Measurements from ENCODE around the gene PHF5A. TPM values are rescaled to one million over a fixed set of nuclear protein-coding genes. Genes with fewer than 3 reads are reported as not detected.
"Not testable (repeated sequence)": the region's sequence is repeated elsewhere in the genome, so short reads cannot be mapped to it uniquely, and the experiment has no call there.

Gene PHF5A
- total and polyA plus RNA-seq, 7 experiments from 2014 or later: 22.4 to 63.9 (median 31.8) TPM

- Histone ChIP-seq H3K4me3 (ENCODE audit: low read length) (no peak overlapping the region), H3K27ac (ENCODE audit: low read depth, low read length) (no peak overlapping the region), H3K9me3 (ENCODE audit: control insufficient read depth in 2 of 3, low read length in 3 of 3) (no peaks in the 10 kb centered on the region), H3K27me3 (ENCODE audit: control insufficient read depth in 2 of 2, insufficient read depth in 2 of 2, low read length in 2 of 2) (no peaks in the 10 kb centered on the region), H3K4me1 (ENCODE audit: control insufficient read depth in 2 of 2, insufficient read depth in 2 of 2, low read length in 2 of 2) (no peaks in the 10 kb centered on the region), H3K36me3 (ENCODE audit: control insufficient read depth in 2 of 3, insufficient read depth in 3 of 3, low read length in 3 of 3) (peaks cover 0 to 40% (median 12%) of the 10 kb centered on the region in 3 experiments)
- ATAC-seq (no peak), DNase-seq (no peak)
- H3K27ac Mint-ChIP-seq: peak overlapping the region in 4 of 9 donors; percentile 26 to 85 (median 40)
- ChIA-PET CTCF (interaction anchor here (1.1 to 1.3 kb wide), 2 partner anchors 26 to 33 kb away, joined by 3 read pairs; no protein-coding TSS in a partner anchor), POLR2A (interaction anchor here (1.4 to 2.2 kb wide), 3 partner anchors 10 to 32 kb away, joined by 7 to 14 read pairs (median 10); partner anchors contain the start of genes ACO2, PHF5A and TOB2)
- H3K27me3 Mint-ChIP-seq: no peaks in the 10 kb centered on the region
- peaks cover 0 to 17% (median 10%) of the 10 kb centered on the region in 7 donors for H3K4me1 Mint-ChIP-seq
- H3K9me3 Mint-ChIP-seq: no peaks in the 10 kb centered on the region
- intact Hi-C loops (cut with micrococcal nuclease): no loop called here
- H3K36me3 Mint-ChIP-seq: peaks cover 1 to 11% (median 9%) of the 10 kb centered on the region in 5 donors
- peak overlapping the region in 1 of 10 donors; percentile 3 for H3K4me3 Mint-ChIP-seq
These were observed 32.0 kb downstream of the PHF5A start for GRCh38 chr22:41436322-41437113.

GRCh38 chr22:41435560-41435959, 32.9 kb downstream of the PHF5A start:
- Mint-ChIP-seq H3K9me3 (no peaks in the 10 kb centered on the region), H3K4me1 (peaks cover 0 to 22% (median 11%) of the 10 kb centered on the region in 7 donors), H3K36me3 (peaks cover 5 to 16% (median 14%) of the 10 kb centered on the region in 5 donors), H3K27me3 (no peaks in the 10 kb centered on the region), H3K4me3 (no peak overlapping the region), H3K27ac (peak overlapping the region in 4 of 9 donors; percentile 8 to 59 (median 48))
- DNase-seq (no peak), ATAC-seq (no peak)
- no peaks in the 10 kb centered on the region for H3K9me3 ChIP-seq (ENCODE audit: control insufficient read depth in 2 of 3, low read length in 3 of 3)
- H3K27ac ChIP-seq (ENCODE audit: low read depth, low read length): no peak overlapping the region
- no peak overlapping the region for H3K4me3 ChIP-seq (ENCODE audit: low read length)
- POLR2A ChIA-PET: interaction anchor here (0.7 to 1.1 kb wide), 2 partner anchors 34 to 319 kb away, joined by 3 read pairs; no protein-coding TSS in a partner anchor
- intact Hi-C loops (cut with micrococcal nuclease): no loop called here
- no peaks in the 10 kb centered on the region for H3K27me3 ChIP-seq (ENCODE audit: control insufficient read depth in 2 of 2, insufficient read depth in 2 of 2, low read length in 2 of 2)
- peaks cover 0 to 45% (median 12%) of the 10 kb centered on the region in 3 experiments for H3K36me3 ChIP-seq (ENCODE audit: control insufficient read depth in 2 of 3, insufficient read depth in 3 of 3, low read length in 3 of 3)
- CTCF ChIA-PET: no interaction called here
- H3K4me1 ChIP-seq (ENCODE audit: control insufficient read depth in 2 of 2, insufficient read depth in 2 of 2, low read length in 2 of 2): no peaks in the 10 kb centered on the region

- H3K9me3 ChIP-seq (ENCODE audit: control insufficient read depth in 2 of 3, low read length in 3 of 3); ATAC-seq; H3K4me3 ChIP-seq (ENCODE audit: low read length); intact Hi-C loops (cut with micrococcal nuclease); H3K27me3 ChIP-seq (ENCODE audit: control insufficient read depth in 2 of 2, insufficient read depth in 2 of 2, low read length in 2 of 2); POLR2A ChIA-PET; H3K9me3 Mint-ChIP-seq; H3K4me1 ChIP-seq (ENCODE audit: control insufficient read depth in 2 of 2, insufficient read depth in 2 of 2, low read length in 2 of 2); CTCF ChIA-PET; H3K27me3 Mint-ChIP-seq; DNase-seq; H3K4me3 Mint-ChIP-seq: not testable (repeated sequence)
- Histone ChIP-seq H3K27ac (ENCODE audit: low read depth, low read length) (peak overlapping the region; percentile 33), H3K36me3 (ENCODE audit: control insufficient read depth in 2 of 3, insufficient read depth in 3 of 3, low read length in 3 of 3) (peaks cover 0 to 49% (median 12%) of the 10 kb centered on the region in 3 experiments)
- Mint-ChIP-seq H3K27ac (peak overlapping the region in 2 of 9 donors; percentile 41 to 63), H3K4me1 (peaks cover 0 to 22% (median 11%) of the 10 kb centered on the region in 7 donors), H3K36me3 (peaks cover 5 to 16% (median 14%) of the 10 kb centered on the region in 5 donors)
These were observed 34.0 kb downstream of the PHF5A start for GRCh38 chr22:41434361-41435003.

- H3K4me3 ChIP-seq (ENCODE audit: low read length); CTCF ChIA-PET; H3K9me3 Mint-ChIP-seq; ATAC-seq; H3K9me3 ChIP-seq (ENCODE audit: control insufficient read depth in 2 of 3, low read length in 3 of 3); H3K27me3 Mint-ChIP-seq; H3K4me3 Mint-ChIP-seq; DNase-seq; intact Hi-C loops (cut with micrococcal nuclease); H3K27ac ChIP-seq (ENCODE audit: low read depth, low read length); H3K4me1 ChIP-seq (ENCODE audit: control insufficient read depth in 2 of 2, insufficient read depth in 2 of 2, low read length in 2 of 2); H3K27me3 ChIP-seq (ENCODE audit: control insufficient read depth in 2 of 2, insufficient read depth in 2 of 2, low read length in 2 of 2): not testable (repeated sequence)
- peak overlapping the region in 3 of 9 donors; percentile 16 to 62 (median 32) for H3K27ac Mint-ChIP-seq
- H3K36me3 Mint-ChIP-seq: peaks cover 5 to 16% (median 14%) of the 10 kb centered on the region in 5 donors
- POLR2A ChIA-PET: interaction anchor here (1.3 kb wide), 1 partner anchor 12 kb away, joined by 5 read pairs; no protein-coding TSS in a partner anchor
- H3K36me3 ChIP-seq (ENCODE audit: control insufficient read depth in 2 of 3, insufficient read depth in 3 of 3, low read length in 3 of 3): peaks cover 0 to 55% (median 12%) of the 10 kb centered on the region in 3 experiments
- peaks cover 0 to 22% (median 6%) of the 10 kb centered on the region in 7 donors for H3K4me1 Mint-ChIP-seq
These were observed 35.0 kb downstream of the PHF5A start for GRCh38 chr22:41433480-41433879.

- no peak overlapping the region for H3K4me3 ChIP-seq (ENCODE audit: low read length)
- H3K36me3 ChIP-seq (ENCODE audit: control insufficient read depth in 2 of 3, insufficient read depth in 3 of 3, low read length in 3 of 3): peaks cover 3 to 59% (median 12%) of the 10 kb centered on the region in 3 experiments
- H3K9me3 ChIP-seq (ENCODE audit: control insufficient read depth in 2 of 3, low read length in 3 of 3): no peaks in the 10 kb centered on the region
- no peaks in the 10 kb centered on the region for H3K27me3 Mint-ChIP-seq
- no peaks in the 10 kb centered on the region for H3K9me3 Mint-ChIP-seq
- peak overlapping the region in 2 of 9 donors; percentile 36 to 48 for H3K27ac Mint-ChIP-seq
- POLR2A ChIA-PET: no interaction called here
- peaks cover 5 to 16% (median 13%) of the 10 kb centered on the region in 5 donors for H3K36me3 Mint-ChIP-seq
- H3K27ac ChIP-seq (ENCODE audit: low read depth, low read length): no peak overlapping the region
- H3K4me3 Mint-ChIP-seq: no peak overlapping the region
- ATAC-seq (no peak), DNase-seq (no peak)
- H3K4me1 ChIP-seq (ENCODE audit: control insufficient read depth in 2 of 2, insufficient read depth in 2 of 2, low read length in 2 of 2): no peaks in the 10 kb centered on the region
- peaks cover 4 to 26% (median 10%) of the 10 kb centered on the region in 7 donors for H3K4me1 Mint-ChIP-seq
- H3K27me3 ChIP-seq (ENCODE audit: control insufficient read depth in 2 of 2, insufficient read depth in 2 of 2, low read length in 2 of 2): no peaks in the 10 kb centered on the region
- intact Hi-C loops (cut with micrococcal nuclease): no loop called here
- CTCF ChIA-PET: no interaction called here
These were observed 36.8 kb downstream of the PHF5A start for GRCh38 chr22:41431656-41432055.

GRCh38 chr22:41429951-41430332, 38.5 kb downstream of the PHF5A start:
- ChIA-PET POLR2A (no interaction called here), CTCF (no interaction called here)
- Mint-ChIP-seq H3K27me3 (no peaks in the 10 kb centered on the region), H3K9me3 (no peaks in the 10 kb centered on the region), H3K4me3 (no peak overlapping the region), H3K4me1 (peaks cover 12 to 24% (median 14%) of the 10 kb centered on the region in 7 donors), H3K27ac (no peak overlapping the region), H3K36me3 (peaks cover 5 to 19% (median 8%) of the 10 kb centered on the region in 5 donors)
- no peak overlapping the region for H3K27ac ChIP-seq (ENCODE audit: low read depth, low read length)
- no peak for DNase-seq
- intact Hi-C loops (cut with micrococcal nuclease): no loop called here
- peaks cover 0 to 57% (median 7%) of the 10 kb centered on the region in 3 experiments for H3K36me3 ChIP-seq (ENCODE audit: control insufficient read depth in 2 of 3, insufficient read depth in 3 of 3, low read length in 3 of 3)
- H3K27me3 ChIP-seq (ENCODE audit: control insufficient read depth in 2 of 2, insufficient read depth in 2 of 2, low read length in 2 of 2): no peaks in the 10 kb centered on the region
- H3K4me3 ChIP-seq (ENCODE audit: low read length): no peak overlapping the region
- H3K9me3 ChIP-seq (ENCODE audit: control insufficient read depth in 2 of 3, low read length in 3 of 3): no peaks in the 10 kb centered on the region
- ATAC-seq: no peak
- no peaks in the 10 kb centered on the region for H3K4me1 ChIP-seq (ENCODE audit: control insufficient read depth in 2 of 2, insufficient read depth in 2 of 2, low read length in 2 of 2)
